GM10266 (cell line): ENCODE results near the gene TMEM254.
"Not testable (repeated sequence)": the region's sequence is repeated elsewhere in the genome, so short reads cannot be mapped to it uniquely, and the experiment has no call there.

ENCODE experiments used
- DNase-seq: peaks from one replicate; pipeline ENCODE4 v3.0.0; 2012; ENCODE audit errors: extremely low spot score
- TF ChIP-seq, protein P1 (sequence below): IDR thresholded peaks from 2 replicates; pipeline ENCODE4 v1.5.1; 2012; ENCODE audit warnings: mild to moderate bottlenecking, low read depth; ENCODE audit not compliant: control insufficient read depth, insufficient read depth; ENCODE audit errors: missing control alignments

The TMEM254 gene

DNA sequence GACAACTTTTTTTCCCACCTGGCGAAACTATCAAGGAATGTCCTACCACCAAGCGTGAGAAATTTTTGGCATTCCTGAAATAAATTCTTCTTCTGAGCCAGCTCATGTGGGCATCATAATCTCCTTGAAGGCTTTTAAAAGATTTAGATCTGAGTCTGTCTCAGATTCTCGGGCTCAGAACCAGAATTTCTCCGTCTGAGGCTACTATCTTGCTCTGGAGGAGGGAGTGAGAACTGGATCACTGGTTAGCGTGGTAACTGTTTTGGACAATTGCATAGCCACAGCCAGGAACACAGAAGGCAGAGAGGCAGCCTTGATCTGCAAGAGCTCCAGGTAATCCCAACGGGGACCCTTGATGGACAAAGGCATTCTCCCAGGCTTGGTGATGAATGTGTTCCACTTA, 53.0 kb downstream of the TMEM254 start:
- DNase-seq, result no peak
- TF ChIP-seq, protein P1, sequence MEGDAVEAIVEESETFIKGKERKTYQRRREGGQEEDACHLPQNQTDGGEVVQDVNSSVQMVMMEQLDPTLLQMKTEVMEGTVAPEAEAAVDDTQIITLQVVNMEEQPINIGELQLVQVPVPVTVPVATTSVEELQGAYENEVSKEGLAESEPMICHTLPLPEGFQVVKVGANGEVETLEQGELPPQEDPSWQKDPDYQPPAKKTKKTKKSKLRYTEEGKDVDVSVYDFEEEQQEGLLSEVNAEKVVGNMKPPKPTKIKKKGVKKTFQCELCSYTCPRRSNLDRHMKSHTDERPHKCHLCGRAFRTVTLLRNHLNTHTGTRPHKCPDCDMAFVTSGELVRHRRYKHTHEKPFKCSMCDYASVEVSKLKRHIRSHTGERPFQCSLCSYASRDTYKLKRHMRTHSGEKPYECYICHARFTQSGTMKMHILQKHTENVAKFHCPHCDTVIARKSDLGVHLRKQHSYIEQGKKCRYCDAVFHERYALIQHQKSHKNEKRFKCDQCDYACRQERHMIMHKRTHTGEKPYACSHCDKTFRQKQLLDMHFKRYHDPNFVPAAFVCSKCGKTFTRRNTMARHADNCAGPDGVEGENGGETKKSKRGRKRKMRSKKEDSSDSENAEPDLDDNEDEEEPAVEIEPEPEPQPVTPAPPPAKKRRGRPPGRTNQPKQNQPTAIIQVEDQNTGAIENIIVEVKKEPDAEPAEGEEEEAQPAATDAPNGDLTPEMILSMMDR, result no peak

DNA sequence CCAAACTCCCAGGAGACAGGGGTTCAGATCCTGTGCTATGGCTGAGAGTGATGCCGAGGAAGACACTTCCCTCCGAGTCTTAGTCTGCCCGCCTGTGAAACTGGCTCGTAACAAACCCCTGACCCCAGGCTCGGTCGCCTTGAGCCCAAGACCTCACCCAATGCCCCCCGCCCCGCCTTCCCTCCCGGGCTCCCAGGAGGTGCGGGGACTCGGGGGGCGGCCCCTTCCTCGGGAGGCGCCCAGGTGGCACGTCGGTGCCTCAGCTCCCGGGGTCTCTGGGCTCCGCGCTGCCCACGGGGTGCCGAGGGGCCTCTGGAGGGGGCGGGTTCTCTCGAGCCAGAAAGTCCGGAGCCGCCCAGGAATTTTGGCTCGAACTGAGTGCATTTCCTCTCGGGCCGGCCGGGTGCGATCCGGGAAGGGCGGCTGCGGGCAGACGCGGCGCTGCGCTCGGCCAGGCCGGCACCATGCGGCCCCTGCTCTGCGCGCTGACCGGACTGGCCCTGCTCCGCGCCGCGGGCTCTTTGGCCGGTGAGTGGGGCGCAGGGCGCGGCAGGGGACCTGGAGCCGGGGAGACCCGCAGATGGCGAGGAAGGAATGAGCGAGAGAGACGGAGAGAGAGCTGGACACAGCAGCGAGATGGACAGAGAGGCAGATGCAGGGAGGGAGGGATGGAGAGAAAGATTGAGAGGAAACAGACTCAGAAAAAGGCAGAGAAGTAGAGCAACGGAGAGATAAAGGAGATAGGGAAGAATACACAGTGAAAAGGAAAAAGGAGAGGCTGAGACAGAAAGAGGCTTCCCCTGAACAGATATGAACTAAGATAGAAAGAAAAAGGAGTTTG, 54.1 kb downstream of the TMEM254 start, which contains the start of gene PLAC9:
Gene PLAC9 (plus strand): TSS at position 432 of the 841 bp plus-strand sequence. CDS start 33 bp downstream, at position 465.
- TF ChIP-seq, protein P1, result no peak
- no peak for DNase-seq

DNA sequence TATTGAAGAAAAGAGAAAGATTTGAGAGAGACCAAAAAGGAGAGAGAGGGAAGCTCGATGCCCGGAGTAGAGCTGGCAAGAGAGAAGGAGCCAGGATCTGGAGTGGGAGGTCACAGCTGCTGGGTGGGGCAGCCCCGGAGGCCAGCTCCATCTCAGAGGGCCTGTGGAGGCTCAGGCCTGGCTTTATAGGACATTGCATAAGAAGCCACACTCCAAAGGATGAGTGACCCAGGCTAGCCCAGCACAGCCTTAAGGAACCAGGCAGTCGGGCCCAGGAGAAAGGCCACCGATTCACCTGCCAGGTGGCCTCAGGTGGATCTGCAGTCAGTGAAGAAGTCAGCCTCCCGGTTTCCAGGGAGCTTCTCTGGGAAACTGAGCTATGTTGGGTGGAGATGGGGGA, 54.7 kb downstream of the TMEM254 start:
- DNase-seq, result no peak
- TF ChIP-seq, protein P1, result no peak

DNA sequence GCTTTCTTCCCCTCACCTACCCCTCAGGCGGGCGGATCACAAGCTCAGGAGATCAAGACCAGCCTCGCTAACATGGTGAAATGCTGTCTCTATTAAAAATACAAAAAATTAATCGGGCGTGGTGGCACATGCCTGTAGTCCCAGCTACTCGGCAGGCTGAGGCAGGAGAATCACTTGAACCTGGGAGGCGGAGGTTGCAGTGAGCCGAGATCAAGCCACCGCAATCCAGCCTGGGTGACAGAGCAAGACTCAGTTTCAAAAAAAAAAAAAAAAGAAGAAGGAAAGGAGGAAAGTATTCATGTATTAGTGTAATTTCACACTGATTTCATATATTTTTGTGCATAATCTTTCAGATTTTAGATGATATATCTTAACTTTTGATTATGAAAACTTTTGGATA, 55.2 kb downstream of the TMEM254 start:
- not testable (repeated sequence) for DNase-seq

DNA sequence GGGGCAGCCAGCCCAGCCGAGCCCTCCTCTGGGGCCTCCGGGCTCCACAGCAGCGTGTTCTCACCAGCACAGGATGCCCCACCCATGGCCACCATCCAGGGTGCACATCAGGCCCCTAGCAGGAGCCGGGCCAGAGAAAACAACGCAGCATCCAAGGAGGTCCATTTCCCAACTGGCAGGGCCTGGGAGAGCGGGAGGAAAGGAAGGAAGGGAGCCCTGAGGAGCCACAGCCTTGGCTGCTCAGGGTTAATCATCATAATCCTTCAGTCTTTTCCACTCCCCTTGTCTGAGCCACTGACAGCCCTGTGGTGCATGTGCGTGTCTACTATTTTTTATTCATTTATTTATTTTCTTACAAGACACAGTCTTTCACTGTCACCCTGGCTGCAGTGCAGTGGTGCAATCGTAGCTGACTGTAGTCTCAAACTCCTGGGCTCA, 57.7 kb downstream of the TMEM254 start:
- TF ChIP-seq, protein P1, result no peak
- DNase-seq, result no peak

DNA sequence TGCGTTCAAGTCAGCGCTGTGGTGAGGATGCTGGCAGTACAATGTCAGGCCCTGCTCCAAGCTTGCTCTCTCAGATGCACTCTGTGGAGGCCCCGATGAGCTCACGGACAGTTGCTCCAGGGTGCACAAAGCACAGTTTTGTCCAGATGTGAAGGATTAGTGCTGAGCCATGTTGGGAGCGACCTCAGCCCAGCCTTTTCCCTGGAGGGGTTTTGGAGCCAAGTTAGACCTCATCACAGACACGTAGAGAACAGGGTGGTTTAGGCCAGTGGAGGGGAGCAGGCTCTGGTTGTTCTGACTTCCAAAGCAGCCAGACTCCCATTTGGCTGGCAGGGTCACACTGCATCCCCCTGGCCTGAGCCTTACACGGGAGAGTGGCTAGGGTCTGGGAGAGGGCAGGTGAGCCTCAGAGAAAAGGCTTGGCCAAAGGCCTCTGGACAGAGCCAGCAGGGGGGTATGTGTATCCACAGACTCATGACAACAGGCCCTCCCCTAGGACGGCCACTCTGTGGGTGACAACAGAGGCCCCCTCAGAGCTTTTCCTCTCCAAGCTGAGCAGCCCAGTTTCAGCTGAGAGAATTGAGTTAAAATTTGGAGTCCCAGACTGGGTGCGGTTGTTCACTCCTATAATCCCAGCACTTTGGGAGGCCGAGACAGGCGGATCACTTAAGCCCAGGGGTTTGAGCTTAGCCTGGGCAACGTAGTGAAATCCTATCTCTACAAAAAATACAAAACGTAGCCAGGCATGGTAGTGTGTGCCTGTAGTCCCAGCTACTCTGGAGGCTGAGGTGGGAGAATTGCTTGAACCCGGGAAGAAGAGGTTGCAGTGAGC, 58.8 kb downstream of the TMEM254 start:
- TF ChIP-seq, protein P1, result no peak
- no peak for DNase-seq

DNA sequence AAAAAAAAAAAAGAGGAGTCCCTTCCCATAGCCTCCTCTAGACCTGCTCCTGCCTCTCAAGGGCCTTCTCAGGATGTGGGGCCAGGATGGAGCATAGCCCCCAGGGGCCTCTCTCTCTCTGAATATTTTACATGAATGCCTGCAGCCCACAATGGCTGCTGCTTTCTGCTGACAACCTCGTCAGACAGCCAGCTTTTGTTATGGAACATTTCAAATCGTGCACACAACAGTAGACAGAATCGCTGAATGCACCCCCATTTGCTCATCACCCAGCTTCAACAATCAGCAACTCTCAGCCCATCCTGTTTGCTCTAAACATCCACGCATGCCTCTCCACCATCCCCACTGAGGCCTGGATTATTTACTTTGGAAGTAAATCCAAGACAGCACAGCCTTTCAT, 59.5 kb downstream of the TMEM254 start:
- TF ChIP-seq, protein P1, result no peak
- no peak for DNase-seq
